ENCODE data around the gene PEX14. TPM values are rescaled to one million over a fixed set of nuclear protein-coding genes. Genes with fewer than 3 reads are reported as not detected.

Gene PEX14
- total RNA-seq, 2 experiments from 2014 or later = 13.3 to 14.8 TPM

GRCh38 chr1:10520497-10520896 is 45.7 kb downstream of the PEX14 start:
- POLR2A ChIA-PET = interaction anchor here (1.2 kb wide), 1 partner anchor 10 kb away, joined by 4 read pairs; no protein-coding TSS in a partner anchor
- CTCF ChIA-PET = interaction anchor here (1.0 to 2.3 kb wide), 3 partner anchors 14 to 26 kb away, joined by 3 to 8 read pairs (median 4); no protein-coding TSS in a partner anchor
- no peak overlapping the region for H3K4me3 Mint-ChIP-seq
- H3K9me3 Mint-ChIP-seq = no peaks in the 10 kb centered on the region
- peaks cover 27% of the 10 kb centered on the region for H3K4me1 ChIP-seq (ENCODE audit: insufficient read depth, low read length)
- H3K9me3 ChIP-seq (ENCODE audit: control insufficient read depth in 1 of 2, insufficient read depth in 1 of 2, low read length in 2 of 2) = no peaks in the 10 kb centered on the region
- no peak overlapping the region for H3K27ac ChIP-seq (ENCODE audit: low read depth in 1 of 2, low read length in 2 of 2)
- H3K36me3 Mint-ChIP-seq (ENCODE audit: low read depth) = peaks cover 41% of the 10 kb centered on the region
- H3K27me3 Mint-ChIP-seq = no peaks in the 10 kb centered on the region
- DNase-seq (no peak), ATAC-seq (ENCODE audit: poor library complexity) (no peak)
- no peak overlapping the region for H3K4me3 ChIP-seq (ENCODE audit: low read length)
- H3K36me3 ChIP-seq (ENCODE audit: insufficient read depth, low read length) = peaks cover 6% of the 10 kb centered on the region
- no peaks in the 10 kb centered on the region for H3K27me3 ChIP-seq (ENCODE audit: control insufficient read depth in 1 of 2, insufficient read depth in 2 of 2, low read length in 2 of 2)
- H3K4me1 Mint-ChIP-seq (ENCODE audit: low read depth) = peaks cover 55% of the 10 kb centered on the region
- intact Hi-C loops (cut with DNase I, micrococcal nuclease) = no loop called here
- no peak for TF ChIP-seq CTCF (IDR thresholded peaks at IDR 0.05)
- H3K27ac Mint-ChIP-seq = no peak overlapping the region

- H3K36me3 Mint-ChIP-seq (ENCODE audit: low read depth) = peaks cover 41% of the 10 kb centered on the region
- POLR2A ChIA-PET = interaction anchor here (1.2 kb wide), 1 partner anchor 10 kb away, joined by 4 read pairs; no protein-coding TSS in a partner anchor
- H3K27me3 Mint-ChIP-seq = no peaks in the 10 kb centered on the region
- H3K36me3 ChIP-seq (ENCODE audit: insufficient read depth, low read length) = peaks cover 6% of the 10 kb centered on the region
- no peak for DNase-seq
- no peaks in the 10 kb centered on the region for H3K9me3 ChIP-seq (ENCODE audit: control insufficient read depth in 1 of 2, insufficient read depth in 1 of 2, low read length in 2 of 2)
- no peak overlapping the region for H3K4me3 ChIP-seq (ENCODE audit: low read length)
- H3K27me3 ChIP-seq (ENCODE audit: control insufficient read depth in 1 of 2, insufficient read depth in 2 of 2, low read length in 2 of 2) = no peaks in the 10 kb centered on the region
- no peak overlapping the region for H3K27ac Mint-ChIP-seq
- peak; percentile 24 for TF ChIP-seq CTCF (IDR thresholded peaks at IDR 0.05)
- H3K9me3 Mint-ChIP-seq = no peaks in the 10 kb centered on the region
- H3K4me3 Mint-ChIP-seq = no peak overlapping the region
- CTCF ChIA-PET = interaction anchor here (1.0 to 2.3 kb wide), 2 partner anchors 14 to 27 kb away, joined by 3 to 8 read pairs; no protein-coding TSS in a partner anchor
- intact Hi-C loops (cut with DNase I, micrococcal nuclease) = no loop called here
- ATAC-seq (ENCODE audit: poor library complexity) = no peak
- no peak overlapping the region for H3K27ac ChIP-seq (ENCODE audit: low read depth in 1 of 2, low read length in 2 of 2)
- peaks cover 23% of the 10 kb centered on the region for H3K4me1 ChIP-seq (ENCODE audit: insufficient read depth, low read length)
- H3K4me1 Mint-ChIP-seq (ENCODE audit: low read depth) = peaks cover 50% of the 10 kb centered on the region
Observed at GRCh38 chr1:10520952-10521351, 46.2 kb downstream of the PEX14 start.

GRCh38 chr1:10521537-10522157 is 46.9 kb downstream of the PEX14 start:
- DNase-seq (no peak), ATAC-seq (ENCODE audit: poor library complexity) (no peak)
- POLR2A ChIA-PET = interaction anchor here (1.2 kb wide), 1 partner anchor 11 kb away, joined by 4 read pairs; no protein-coding TSS in a partner anchor
- no peak for TF ChIP-seq CTCF (IDR thresholded peaks at IDR 0.05)
- CTCF ChIA-PET = interaction anchor here (2.3 kb wide), 1 partner anchor 15 kb away, joined by 8 read pairs; no protein-coding TSS in a partner anchor
- Histone ChIP-seq H3K27me3 (ENCODE audit: control insufficient read depth in 1 of 2, insufficient read depth in 2 of 2, low read length in 2 of 2) (no peaks in the 10 kb centered on the region), H3K4me1 (ENCODE audit: insufficient read depth, low read length) (peaks cover 18% of the 10 kb centered on the region), H3K9me3 (ENCODE audit: control insufficient read depth in 1 of 2, insufficient read depth in 1 of 2, low read length in 2 of 2) (no peaks in the 10 kb centered on the region), H3K27ac (ENCODE audit: low read depth in 1 of 2, low read length in 2 of 2) (no peak overlapping the region), H3K4me3 (ENCODE audit: low read length) (no peak overlapping the region), H3K36me3 (ENCODE audit: insufficient read depth, low read length) (peaks cover 6% of the 10 kb centered on the region)
- Mint-ChIP-seq H3K4me3 (no peak overlapping the region), H3K27me3 (no peaks in the 10 kb centered on the region), H3K36me3 (ENCODE audit: low read depth) (peaks cover 41% of the 10 kb centered on the region), H3K27ac (no peak overlapping the region), H3K9me3 (no peaks in the 10 kb centered on the region), H3K4me1 (ENCODE audit: low read depth) (peaks cover 44% of the 10 kb centered on the region)
- intact Hi-C loops (cut with DNase I, micrococcal nuclease) = no loop called here
